Upper lobe of left lung (tissue), 4 donors: ENCODE results near the gene ACOXL.

Experiments
- CTCF ChIP-seq, 6 experiments: fragments of 450-650 bp in 4 of 6; fragments of 200-600 bp in 2 of 6; sonication (generic) in 2 of 6; IDR thresholded peaks; one replicate each; pipeline ENCODE4 v1.5.1; 2016 to 2019; ENCODE audit warnings: antibody characterized with exemption in 6 of 6
- POLR2A ChIP-seq, 4 donors: fragments of 450-650 bp; IDR thresholded peaks; one replicate each; pipeline ENCODE4 v1.5.1; 2016 to 2017; ENCODE audit warnings: antibody characterized with exemption in 4 of 4, mild to moderate bottlenecking in 2 of 4

GRCh38 chr2:111005307-111005706, 272.9 kb downstream of the ACOXL start:
- TF ChIP-seq CTCF (IDR thresholded peaks at IDR 0.05): no peak
- no peak for TF ChIP-seq POLR2A (IDR thresholded peaks at IDR 0.05)
